GM06990 (cell line): ENCODE results near the gene SPEN.

Source experiments
- DNase-seq: peaks from one replicate; pipeline ENCODE4 v3.0.0-alpha.2; 2011; ENCODE audit not compliant: insufficient read length; ENCODE audit errors: extremely low read depth
- H3K27me3 ChIP-seq: replicated peaks from 2 replicates; pipeline ENCODE4 v1.6.0; 2011; ENCODE audit warnings: low read length; ENCODE audit not compliant: control insufficient read depth, insufficient read depth
- H3K36me3 ChIP-seq: 2 replicates; pipeline ENCODE4 v1.5.1; 2011; ENCODE audit warnings: low read length; ENCODE audit not compliant: control insufficient read depth, insufficient read depth
- H3K4me3 ChIP-seq: replicated peaks from 2 replicates; pipeline ENCODE4 v1.5.1; 2011; ENCODE audit warnings: low read depth, mild to moderate bottlenecking, control low read depth, low read length
- CTCF ChIP-seq: IDR thresholded peaks from 2 replicates; pipeline ENCODE4 v1.5.1; 2011; ENCODE audit warnings: low read length, control low read depth, mild to moderate bottlenecking, inconsistent platforms; ENCODE audit not compliant: insufficient read depth, poor library complexity, severe bottlenecking

Gene SPEN

GRCh38 chr1:15959827-15960446, 112.4 kb downstream of the SPEN start:
- H3K27me3 ChIP-seq, result no peaks in the 10 kb centered on the region
- H3K36me3 ChIP-seq, result peaks cover 2% of the 10 kb centered on the region
- DNase-seq, result no peak
- H3K4me3 ChIP-seq, result no peak overlapping the region
- TF ChIP-seq CTCF, result no peak

GRCh38 chr1:15960808-15961207, 113.3 kb downstream of the SPEN start:
- Histone ChIP-seq H3K4me3 (no peak overlapping the region), H3K36me3 (peaks cover 2% of the 10 kb centered on the region), H3K27me3 (no peaks in the 10 kb centered on the region)
- TF ChIP-seq CTCF, result no peak
- DNase-seq, result no peak

- Histone ChIP-seq H3K36me3 (peaks cover 2% of the 10 kb centered on the region), H3K27me3 (no peaks in the 10 kb centered on the region), H3K4me3 (no peak overlapping the region)
- DNase-seq, result no peak
- no peak for TF ChIP-seq CTCF
Observed at GRCh38 chr1:15961492-15961891, 114.0 kb downstream of the SPEN start.

GRCh38 chr1:15962176-15962575, 114.7 kb downstream of the SPEN start:
- no peak overlapping the region for H3K4me3 ChIP-seq
- no peak for DNase-seq
- no peak for TF ChIP-seq CTCF
- peaks cover 2% of the 10 kb centered on the region for H3K36me3 ChIP-seq
- H3K27me3 ChIP-seq, result no peaks in the 10 kb centered on the region

GRCh38 chr1:15962671-15963362, 115.3 kb downstream of the SPEN start:
- no peak overlapping the region for H3K4me3 ChIP-seq
- TF ChIP-seq CTCF, result no peak
- no peaks in the 10 kb centered on the region for H3K27me3 ChIP-seq
- peaks cover 2% of the 10 kb centered on the region for H3K36me3 ChIP-seq
- no peak for DNase-seq
